IMR-90 (cell line): Measurements from ENCODE around the gene NMNAT1. TPM values are rescaled to one million over a fixed set of nuclear protein-coding genes. Genes with fewer than 3 reads are reported as not detected.

Experiments used
- ATAC-seq: fragments of 200-7000 bp; cut with Tn5 transposase; 2 replicates; pipeline ENCODE4 v1.9.1; 2020; ENCODE audit warnings: low read depth, mild to moderate bottlenecking, moderate library complexity
- BruUV-seq: library from RNA; stranded (reverse); fragments of 400-500 nt; replicated peaks from 2 replicates; lab custom pipeline; 2021; lab: Mats Ljungman, UMichigan
- CTCF ChIA-PET: fragments of 300-600 bp; formaldehyde crosslinking; extraction: SDS; loops from one replicate; lab custom pipeline; 2021; ENCODE audit warnings: antibody characterized with exemption; lab: Yijun Ruan, JAX
- POLR2A ChIA-PET: fragments of 300-600 bp; sonication (Branson Sonifier 250); formaldehyde crosslinking; loops from one replicate; lab custom pipeline; 2022; ENCODE audit warnings: antibody characterized with exemption; ENCODE audit not compliant: unreplicated experiment; lab: Charles Lee
- DNase-seq: peaks from one replicate; pipeline ENCODE4 v3.0.0; 2013
- H2AFZ ChIP-seq: replicated peaks from 2 replicates; pipeline ENCODE3; 2013; ENCODE audit warnings: low read length, mild to moderate bottlenecking; ENCODE audit not compliant: poor library complexity
- H2AK5ac ChIP-seq: 2 replicates; pipeline ENCODE4 v1.6.1; 2013; ENCODE audit warnings: low read depth, low read length, inconsistent platforms
- H2AK9ac ChIP-seq: replicated peaks from 2 replicates; pipeline ENCODE3; 2013; ENCODE audit warnings: mild to moderate bottlenecking, low read depth, low read length, moderate library complexity; ENCODE audit not compliant: poor library complexity
- H2BK120ac ChIP-seq: 2 replicates; pipeline ENCODE4 v1.6.1; 2013; ENCODE audit warnings: low read depth, low read length, inconsistent platforms
- H2BK15ac ChIP-seq: 3 replicates; pipeline ENCODE4 v1.6.1; 2013; ENCODE audit warnings: low read depth, low read length, inconsistent platforms
- H2BK20ac ChIP-seq: 2 replicates; pipeline ENCODE4 v1.6.1; 2013; ENCODE audit warnings: low read depth, mild to moderate bottlenecking, inconsistent platforms, low read length, moderate library complexity
- H2BK5ac ChIP-seq: 2 replicates; pipeline ENCODE4 v1.6.1; 2013; ENCODE audit warnings: mild to moderate bottlenecking, low read depth, low read length, inconsistent platforms; ENCODE audit not compliant: poor library complexity, severe bottlenecking
- H3K14ac ChIP-seq: replicated peaks from 2 replicates; pipeline ENCODE4 v1.6.1; 2013; ENCODE audit warnings: low read depth, low read length, inconsistent platforms
- H3K18ac ChIP-seq: 2 replicates; pipeline ENCODE4 v1.6.1; 2013; ENCODE audit warnings: low read depth, low read length, control low read depth
- H3K23ac ChIP-seq: 2 replicates; pipeline ENCODE4 v1.6.1; 2013; ENCODE audit warnings: low read depth, low read length, inconsistent platforms
- H3K27ac ChIP-seq: 2 replicates; pipeline ENCODE4 v1.5.1; 2013; ENCODE audit warnings: mild to moderate bottlenecking, control low read depth, low read length; ENCODE audit not compliant: insufficient read depth
- H3K27me3 ChIP-seq: 2 replicates; pipeline ENCODE4 v1.6.1; 2013; ENCODE audit warnings: low read length; ENCODE audit not compliant: control insufficient read depth, insufficient read depth
- H3K36me3 ChIP-seq: 2 replicates; pipeline ENCODE4 v1.6.1; 2013; ENCODE audit warnings: low read length, mixed read lengths; ENCODE audit not compliant: control insufficient read depth, insufficient read depth
- H3K4ac ChIP-seq: 2 replicates; pipeline ENCODE4 v1.6.1; 2013; ENCODE audit warnings: low read depth, low read length, inconsistent platforms
- H3K4me1 ChIP-seq: 2 replicates; pipeline ENCODE4 v1.6.1; 2013; ENCODE audit warnings: low read length, mixed read lengths; ENCODE audit not compliant: control insufficient read depth, insufficient read depth
- H3K4me2 ChIP-seq: 2 replicates; pipeline ENCODE4 v1.6.1; 2013; ENCODE audit warnings: low read depth, mild to moderate bottlenecking, control low read depth, low read length, moderate library complexity
- H3K4me3 ChIP-seq: 2 replicates; pipeline ENCODE4 v1.5.1; 2013; ENCODE audit warnings: low read depth, mild to moderate bottlenecking, control low read depth, low read length, moderate library complexity; ENCODE audit not compliant: insufficient read depth
- H3K56ac ChIP-seq: 2 replicates; pipeline ENCODE4 v1.6.1; 2013; ENCODE audit warnings: low read length, inconsistent platforms; ENCODE audit not compliant: insufficient read depth; ENCODE audit errors: extremely low read depth
- H3K79me1 ChIP-seq, 2 experiments: 2 replicates each; pipeline ENCODE4 v1.6.1; 2013; ENCODE audit warnings: low read length in 2 of 2, inconsistent platforms in 1 of 2, low read depth in 1 of 2
- H3K9ac ChIP-seq: 2 replicates; pipeline ENCODE4 v1.6.1; 2013; ENCODE audit warnings: low read depth, low read length, control low read depth
- H3K9me1 ChIP-seq: 2 replicates; pipeline ENCODE4 v1.6.1; 2013; ENCODE audit warnings: low read length, inconsistent platforms; ENCODE audit not compliant: insufficient read depth
- H3K9me3 ChIP-seq: 2 replicates; pipeline ENCODE4 v1.6.1; 2013; ENCODE audit warnings: low read length; ENCODE audit not compliant: control insufficient read depth, insufficient read depth
- H4K20me1 ChIP-seq: 2 replicates; pipeline ENCODE4 v1.6.1; 2013; ENCODE audit warnings: low read length, inconsistent platforms; ENCODE audit not compliant: insufficient read depth
- H4K5ac ChIP-seq: 2 replicates; pipeline ENCODE4 v1.6.1; 2013; ENCODE audit warnings: mild to moderate bottlenecking, low read depth, low read length, control low read depth
- H4K8ac ChIP-seq, 2 experiments: 2 replicates each; pipeline ENCODE4 v1.6.1; 2013; ENCODE audit warnings: low read depth in 2 of 2, low read length in 2 of 2, control low read depth in 1 of 2, inconsistent platforms in 1 of 2
- H4K91ac ChIP-seq: 2 replicates; pipeline ENCODE4 v1.6.1; 2013; ENCODE audit warnings: low read depth, low read length, inconsistent platforms; ENCODE audit not compliant: insufficient read depth
- BHLHE40 ChIP-seq: fragments of 150-350 bp; IDR thresholded peaks from 2 replicates; pipeline ENCODE4 v1.6.1; 2016; ENCODE audit warnings: mild to moderate bottlenecking, low read depth, low read length
- CEBPB ChIP-seq: IDR thresholded peaks from 2 replicates; pipeline ENCODE4 v1.6.1; 2012; ENCODE audit warnings: low read depth, low read length, improper control_type of control experiment
- CHD1 ChIP-seq: IDR thresholded peaks from 2 replicates; pipeline ENCODE4 v1.6.1; 2012; ENCODE audit warnings: low read depth, low read length, improper control_type of control experiment
- CTCF ChIP-seq: conservative IDR thresholded peaks from 2 replicates; pipeline ENCODE4 v1.5.1; 2012; ENCODE audit warnings: mild to moderate bottlenecking, low read depth, low read length, improper control_type of control experiment
- ELK1 ChIP-seq: fragments of 150-350 bp; IDR thresholded peaks from 2 replicates; pipeline ENCODE4 v1.6.1; 2016; ENCODE audit warnings: low read depth, mild to moderate bottlenecking, low read length, moderate library complexity, borderline replicate concordance
- FOS ChIP-seq: fragments of 150-350 bp; IDR thresholded peaks from 2 replicates; pipeline ENCODE4 v1.6.1; 2016; ENCODE audit warnings: low read depth, low read length
- MAFK ChIP-seq: IDR thresholded peaks from 2 replicates; pipeline ENCODE4 v1.6.1; 2012; ENCODE audit warnings: low read depth, low read length, improper control_type of control experiment
- MAZ ChIP-seq: IDR thresholded peaks from 2 replicates; pipeline ENCODE4 v1.6.1; 2012; ENCODE audit warnings: low read depth, mild to moderate bottlenecking, low read length, improper control_type of control experiment, moderate library complexity, borderline replicate concordance
- MXI1 ChIP-seq: IDR thresholded peaks from 2 replicates; pipeline ENCODE4 v1.6.1; 2012; ENCODE audit warnings: low read depth, mild to moderate bottlenecking, low read length, moderate library complexity, borderline replicate concordance
- NFE2L2 ChIP-seq: fragments of 150-350 bp; IDR thresholded peaks from 2 replicates; pipeline ENCODE4 v1.6.1; 2016; ENCODE audit warnings: low read depth, mild to moderate bottlenecking, low read length
- POLR2A ChIP-seq: IDR thresholded peaks from 2 replicates; pipeline ENCODE4 v1.6.1; 2012; ENCODE audit warnings: mild to moderate bottlenecking, low read depth, low read length
- RAD21 ChIP-seq: IDR thresholded peaks from 2 replicates; pipeline ENCODE4 v1.6.1; 2012; ENCODE audit warnings: low read length, improper control_type of control experiment
- RFX5 ChIP-seq: IDR thresholded peaks from 2 replicates; pipeline ENCODE4 v1.8.0; 2012; ENCODE audit warnings: low read depth, mild to moderate bottlenecking, low read length, moderate library complexity
- USF2 ChIP-seq: fragments of 150-350 bp; IDR thresholded peaks from 2 replicates; pipeline ENCODE4 v1.6.1; 2017; ENCODE audit warnings: mild to moderate bottlenecking, antibody characterized with exemption, low read length, low read depth
- WGBS, 2 experiments: methylation state at CpG; one replicate each; pipeline versions ENCODE4 v1.1.5 to v1.1.7; 2013; ENCODE audit warnings: missing lambda C conversion rate in 2 of 2; ENCODE audit not compliant: insufficient read length in 1 of 2; ENCODE audit errors: extremely low coverage in 2 of 2; 5-methylcytosine and 5-hydroxymethylcytosine counted together
- dilution Hi-C: fragments of 300-500 bp; cut with HindIII; formaldehyde crosslinking; loops from one replicate; pipeline ENCODE4 v1.14.3; 2018; ENCODE audit warnings: low sequenced_read_pairs; ENCODE audit not compliant: unreplicated experiment
- in situ Hi-C: fragments of 300-500 bp; cut with MboI; formaldehyde crosslinking; loops from 3 replicates; pipeline ENCODE4 v1.14.3; 2019; ENCODE audit warnings: low sequenced_read_pairs, inconsistent platforms, mixed read lengths
- intact Hi-C: fragments of 100-400 bp; cut with micrococcal nuclease; formaldehyde crosslinking; loops from 2 replicates; pipeline ENCODE4 v1.10.0; 2022
- polyA plus RNA-seq, 3 experiments: library from polyadenylated mRNA; depleted of rRNA; stranded (reverse); fragments of >200 nt; gene quantifications; 2 replicates each; pipeline ENCODE4 v1.2.3, GENCODE V29; 2012; ENCODE audit warnings: low replicate concordance in 1 of 3
- total RNA-seq: library from RNA; depleted of rRNA; stranded (reverse); fragments of >200 nt; gene quantifications from 2 replicates; pipeline ENCODE4 v1.2.3, GENCODE V29; 2012

NMNAT1 gene
- total and polyA plus RNA-seq, 2 of the 4 experiments (the other 2 are of a cell fraction) = 9.1 to 11.7 TPM

GRCh38 chr1:10007169-10007568 is 63.9 kb downstream of the NMNAT1 start:
- Histone ChIP-seq H2BK5ac (no peak overlapping the region), H3K9me3 (no peaks in the 10 kb centered on the region), H3K18ac (no peak overlapping the region), H2AFZ (no peak overlapping the region), H2AK9ac (no peak overlapping the region), H2BK15ac (no peak overlapping the region), H2BK20ac (no peak overlapping the region), H2AK5ac (no peak overlapping the region), H3K9me1 (no peaks in the 10 kb centered on the region), H4K5ac (no peak overlapping the region), H3K4me2 (no peak overlapping the region), H3K14ac (no peak overlapping the region), H3K9ac (no peak overlapping the region), H3K79me1 (no peaks in the 10 kb centered on the region), H3K27ac (no peak overlapping the region), H4K91ac (no peak overlapping the region), H3K56ac (no peak overlapping the region), H3K23ac (no peak overlapping the region), H3K4me3 (no peak overlapping the region), H2BK120ac (no peak overlapping the region), H3K27me3 (peaks cover 4% of the 10 kb centered on the region), H3K4ac (no peak overlapping the region), H4K20me1 (no peaks in the 10 kb centered on the region), H4K8ac (no peak overlapping the region), H3K36me3 (no peaks in the 10 kb centered on the region), H3K4me1 (no peaks in the 10 kb centered on the region)
- CTCF ChIA-PET = no interaction called here
- ATAC-seq (no peak), DNase-seq (no peak)
- WGBS, 2 experiments = no CpG with 5 or more reads among the region's 4 CpGs
- intact Hi-C loops = no loop called here
- TF ChIP-seq BHLHE40 (no peak), FOS (no peak), MAZ (no peak), NFE2L2 (no peak), MAFK (no peak), ELK1 (no peak), CEBPB (no peak), RFX5 (no peak), CTCF (no peak), MXI1 (no peak), USF2 (no peak), POLR2A (no peak), CHD1 (no peak), RAD21 (no peak)
- no TSS peak for BruUV-seq
- dilution Hi-C loops = no loop called here
- in situ Hi-C loops = no loop called here
- POLR2A ChIA-PET = no interaction called here
